DMS153 treated with DMSO at 0.1 percent for 48 hours (cell line): ENCODE results near the gene SLC35G6.
"Not testable (repeated sequence)": the region's sequence is repeated elsewhere in the genome, so short reads cannot be mapped to it uniquely, and the experiment has no call there.

Experiments
- DNase-seq: peaks from one replicate; lab custom pipeline; 2025; ENCODE audit not compliant: unreplicated experiment; lab: John Stamatoyannopoulos, UW

The SLC35G6 gene

DNA sequence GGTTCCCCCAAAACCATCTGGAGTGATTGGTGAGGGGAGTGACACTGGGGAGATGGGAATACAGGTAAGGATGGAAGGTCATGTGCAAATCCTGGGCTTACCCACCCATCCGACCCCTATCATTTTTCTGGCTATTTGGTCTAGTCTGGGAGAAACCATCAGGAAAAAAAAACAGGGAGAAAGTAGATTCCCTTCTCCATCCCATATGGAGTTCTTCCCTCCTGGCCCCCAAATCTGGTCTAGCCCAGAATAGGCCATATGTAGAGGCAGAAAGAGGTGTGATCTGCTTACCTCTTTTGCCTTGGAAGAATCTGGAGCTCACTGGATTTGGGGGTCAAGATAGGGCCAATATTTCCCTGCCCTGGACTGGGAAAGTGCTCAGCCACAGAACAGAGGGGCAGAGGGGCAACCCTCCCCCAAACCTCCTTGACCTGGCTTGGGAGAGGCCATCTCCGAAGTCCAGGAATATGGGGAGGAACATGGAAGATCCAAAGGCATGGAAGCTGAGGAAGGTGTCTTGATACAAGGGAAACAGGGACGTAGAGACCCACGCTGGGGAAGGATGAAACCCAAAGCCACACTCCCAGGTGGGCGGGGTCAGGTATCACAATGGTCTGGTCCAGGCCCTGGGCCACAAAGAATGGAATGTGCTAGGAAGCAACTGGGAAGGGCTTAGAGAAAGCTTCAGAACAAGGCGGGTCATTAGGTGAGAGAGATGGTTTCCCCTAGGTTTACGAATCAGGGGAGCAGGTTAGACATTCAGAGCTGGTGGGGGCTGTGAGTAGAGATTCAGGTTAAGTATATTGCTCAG is 20.2 kb upstream of the SLC35G6 start:
- DNase-seq = no peak

DNA sequence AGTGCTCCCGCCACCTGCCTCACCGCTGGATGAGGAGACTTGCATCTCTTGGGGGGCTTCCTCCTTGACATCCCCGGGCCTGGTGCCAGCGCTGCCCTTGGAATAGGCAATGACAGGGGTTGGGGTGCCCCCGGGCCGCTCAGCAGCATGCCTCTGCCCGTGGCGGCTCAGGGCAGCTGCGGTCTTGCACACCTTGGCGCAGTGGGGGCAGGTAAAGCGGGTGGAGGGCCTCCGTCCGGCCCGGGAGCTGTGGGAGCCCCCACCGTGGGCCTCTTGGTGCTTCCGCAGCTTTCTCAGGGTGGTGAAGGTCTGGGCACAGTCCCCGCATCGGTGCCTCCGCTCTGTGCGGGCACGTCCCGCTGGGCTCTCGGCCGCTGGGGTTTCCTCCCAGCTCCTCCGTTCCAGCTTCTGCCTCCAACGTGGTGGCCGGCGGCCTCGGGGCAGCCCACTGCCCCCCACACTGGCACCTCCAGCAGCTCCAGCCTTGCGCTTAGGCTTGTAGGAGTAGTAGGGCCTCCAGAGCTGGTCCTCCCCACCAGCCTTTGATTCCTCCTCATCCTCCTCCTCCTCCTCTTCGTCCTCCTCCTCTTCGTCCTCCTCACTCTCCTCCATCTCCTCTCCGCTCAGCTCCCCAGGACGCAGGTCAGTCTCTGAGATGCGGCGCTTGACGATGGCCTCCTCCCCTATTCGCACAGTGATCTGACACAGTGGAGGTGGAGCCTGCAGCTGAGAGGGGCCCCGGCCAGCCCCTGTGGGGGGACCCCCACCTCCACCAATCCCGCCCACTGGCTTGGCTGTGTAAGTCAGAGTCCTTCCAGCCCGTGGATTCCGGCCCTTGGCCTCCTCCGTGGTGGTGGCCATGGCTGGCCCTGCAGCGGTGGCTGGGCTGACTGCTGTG is 18.5 kb upstream of the SLC35G6 start:
- DNase-seq = no peak

DNA sequence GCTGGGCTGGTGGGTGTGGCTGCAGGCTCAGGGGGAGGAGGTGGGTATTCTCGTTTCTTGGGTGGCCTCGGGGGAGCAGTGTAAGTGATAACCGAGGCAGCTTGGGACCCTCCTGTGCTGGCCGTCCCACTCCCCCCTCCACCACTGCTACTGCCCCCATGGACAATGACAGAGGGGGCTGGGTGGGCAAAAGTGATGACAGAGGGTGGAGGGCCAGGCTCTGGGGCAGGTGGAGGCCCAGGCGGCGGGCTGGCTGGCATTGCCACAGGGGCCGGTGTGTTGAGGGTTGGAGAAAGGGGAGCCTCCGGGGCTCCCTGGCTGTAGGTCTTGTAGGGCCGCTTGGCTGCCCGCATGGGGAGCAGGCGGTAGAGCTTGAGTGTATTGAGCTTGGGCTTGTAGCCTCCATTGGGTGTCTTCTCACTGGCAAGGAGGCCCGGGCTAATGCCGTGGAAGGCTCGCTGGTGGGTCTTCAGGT is 17.8 kb upstream of the SLC35G6 start:
- DNase-seq = no peak

DNA sequence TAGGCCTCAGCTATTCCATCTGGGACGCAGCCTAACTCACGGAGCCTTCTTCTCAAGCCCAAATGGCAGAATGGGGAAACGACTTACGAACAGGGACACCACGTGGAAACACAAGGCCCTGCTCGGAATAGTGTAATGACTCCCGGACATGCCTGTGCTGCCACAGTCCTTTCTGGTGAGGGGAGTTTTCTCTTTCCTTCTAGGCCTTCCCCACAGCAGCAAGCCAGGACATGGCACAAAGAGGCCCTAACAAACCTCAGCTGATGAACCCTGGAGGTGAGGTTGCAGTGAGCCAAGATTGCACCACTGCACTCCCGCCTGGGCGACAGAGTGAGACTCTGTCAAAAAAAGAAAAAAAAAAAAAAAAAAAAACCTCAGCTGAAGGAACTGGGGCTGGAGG is 17.2 kb upstream of the SLC35G6 start:
- no peak for DNase-seq

DNA sequence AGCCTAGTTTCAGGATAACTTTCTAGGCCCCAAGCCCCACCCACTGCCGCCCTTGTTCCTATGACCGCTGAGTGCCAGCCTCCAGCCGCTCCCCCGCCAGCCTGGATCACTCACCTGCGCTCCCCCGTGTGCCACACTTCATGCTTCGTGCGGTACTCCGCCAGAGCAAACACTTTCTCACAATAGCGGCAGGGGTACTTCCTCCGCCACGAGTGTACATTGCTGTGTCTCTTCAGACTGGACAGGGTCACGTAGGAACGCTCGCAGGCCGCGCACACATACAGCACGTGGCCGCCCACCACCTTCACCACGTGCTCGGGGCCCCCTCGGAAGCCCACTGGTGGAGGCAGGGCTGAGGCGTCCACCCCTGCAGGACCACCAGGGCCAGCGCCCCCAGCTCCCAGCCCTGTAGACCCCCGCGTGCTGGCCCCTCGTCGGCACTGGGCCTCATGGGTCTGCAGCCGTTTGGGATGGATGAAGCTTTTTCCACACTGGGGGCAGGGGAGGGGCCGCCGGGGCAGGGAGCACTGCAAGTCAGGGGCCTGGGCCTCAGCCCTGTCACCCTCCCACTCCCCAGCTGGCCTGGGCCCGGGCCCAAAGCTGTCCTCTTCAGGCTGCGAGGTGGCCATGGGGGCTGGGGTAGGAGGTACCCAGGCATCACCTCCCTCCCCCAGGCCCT is 15.5 kb upstream of the SLC35G6 start:
- no peak for DNase-seq

DNA sequence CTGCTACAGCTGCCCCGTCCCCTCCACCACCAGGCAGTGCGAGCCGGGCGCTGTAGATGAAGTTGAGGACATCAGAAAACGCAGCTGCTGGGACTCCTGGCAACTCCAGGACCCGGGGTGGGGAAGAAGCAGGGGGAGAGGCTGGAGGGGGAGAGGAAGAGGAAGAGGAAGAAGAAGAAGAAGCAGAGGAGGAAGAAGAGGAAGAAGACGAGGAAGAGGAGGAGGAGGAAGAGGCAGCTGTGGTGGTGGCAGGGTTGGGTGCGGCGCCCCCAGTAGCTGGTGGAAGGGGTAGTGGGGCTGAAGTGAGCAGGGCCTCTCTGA is 15.0 kb upstream of the SLC35G6 start:
- DNase-seq = no peak

DNA sequence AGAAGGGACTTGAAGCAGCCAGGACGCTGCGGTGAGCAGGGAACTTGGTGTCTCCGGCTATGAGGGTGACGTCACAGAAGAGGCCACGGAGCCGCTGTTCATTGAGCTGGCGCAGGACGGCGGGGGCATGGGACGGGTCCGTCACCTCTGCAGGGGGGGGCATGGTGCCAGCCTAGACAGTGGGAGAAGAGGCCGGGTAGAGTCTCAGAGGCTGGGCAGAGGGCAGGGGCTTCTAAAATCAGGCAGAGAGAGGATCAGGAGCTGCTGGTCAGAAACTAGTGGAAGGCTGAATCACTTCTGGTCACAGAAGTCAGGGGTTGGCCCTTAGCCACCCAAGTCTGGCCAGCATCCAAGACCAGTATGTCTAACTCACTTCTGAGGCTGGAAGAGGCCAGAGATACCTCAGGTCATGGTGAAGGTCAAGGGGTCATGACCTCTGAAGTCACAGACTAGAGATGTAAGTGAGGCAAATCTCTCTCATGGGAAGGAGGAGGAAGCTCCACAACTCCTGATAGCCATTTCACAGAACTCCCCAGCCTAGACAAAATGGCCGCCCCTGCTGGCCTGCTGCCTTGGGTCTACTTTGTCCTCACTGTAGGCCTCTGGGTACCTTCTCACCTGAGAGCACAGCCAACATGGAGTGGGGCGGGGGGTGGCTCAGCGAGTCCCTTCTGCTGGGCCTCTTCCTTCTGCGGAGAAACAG is 14.5 kb upstream of the SLC35G6 start:
- DNase-seq = no peak

DNA sequence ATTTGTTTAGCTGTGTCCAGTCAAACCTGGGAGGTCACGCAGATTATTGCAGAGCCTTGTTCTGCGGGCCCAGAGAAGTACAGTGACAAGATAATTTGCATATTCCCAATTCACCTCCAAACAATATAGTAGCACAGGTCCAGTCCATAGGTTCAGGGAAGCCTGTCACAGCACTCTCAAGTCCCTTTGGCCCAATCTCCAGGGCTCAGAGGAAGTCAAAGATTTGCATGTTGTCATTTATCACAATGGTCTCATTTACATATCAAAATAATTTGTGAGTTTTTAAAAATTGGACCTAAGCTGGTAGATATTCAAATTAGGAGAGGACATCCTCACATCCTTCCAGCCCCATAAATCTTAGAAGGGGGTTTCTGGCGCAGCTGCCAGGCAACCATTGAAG is 13.7 kb upstream of the SLC35G6 start:
- no peak for DNase-seq

DNA sequence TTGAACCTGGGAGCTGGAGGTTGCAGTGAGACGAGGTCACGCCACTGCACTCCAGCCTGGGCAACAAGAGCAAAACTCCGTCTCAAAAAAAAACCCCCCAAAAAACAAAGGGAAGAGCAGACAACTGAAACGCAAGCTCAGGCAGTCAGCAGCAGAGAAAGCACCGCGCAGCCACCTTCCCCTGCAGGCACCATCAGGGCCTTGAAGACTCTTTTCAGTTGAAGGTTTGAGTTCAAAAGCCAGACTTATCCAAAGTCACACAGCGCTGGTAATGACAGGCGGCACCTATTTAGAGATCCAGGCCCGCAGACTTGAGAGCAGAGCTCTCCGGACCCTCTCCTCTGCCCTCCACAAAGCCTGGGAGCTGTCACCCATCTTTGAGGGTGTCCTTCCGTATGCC is 13.0 kb upstream of the SLC35G6 start:
- no peak for DNase-seq

DNA sequence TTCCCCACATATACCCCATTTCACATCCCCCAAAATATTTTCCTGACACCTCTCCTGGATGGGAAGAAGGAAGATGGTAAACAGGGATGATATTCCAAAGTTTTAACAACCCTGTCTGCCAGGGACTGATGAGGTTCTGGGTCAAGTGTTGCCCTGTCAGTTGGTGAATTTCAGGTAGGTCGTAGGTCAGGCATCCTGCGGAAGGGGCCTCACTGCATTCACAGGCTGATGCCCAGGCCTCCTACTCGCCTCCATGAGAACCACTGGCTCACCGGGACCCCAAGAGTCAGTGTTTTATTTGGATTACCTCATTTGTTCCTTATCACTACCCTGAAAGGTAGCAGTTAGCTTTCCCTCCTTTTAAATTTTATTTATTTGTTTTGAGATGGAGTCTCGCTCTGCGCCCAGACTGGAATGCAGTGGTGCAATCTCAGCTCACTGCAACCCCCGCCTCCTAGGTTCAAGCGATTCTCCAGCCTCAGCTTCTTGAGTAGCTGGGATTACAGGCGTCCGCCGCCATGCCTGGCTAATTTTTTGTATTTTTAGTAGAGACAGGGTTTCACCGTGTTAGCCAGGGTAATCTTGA is 12.3 kb upstream of the SLC35G6 start:
- no peak for DNase-seq

DNA sequence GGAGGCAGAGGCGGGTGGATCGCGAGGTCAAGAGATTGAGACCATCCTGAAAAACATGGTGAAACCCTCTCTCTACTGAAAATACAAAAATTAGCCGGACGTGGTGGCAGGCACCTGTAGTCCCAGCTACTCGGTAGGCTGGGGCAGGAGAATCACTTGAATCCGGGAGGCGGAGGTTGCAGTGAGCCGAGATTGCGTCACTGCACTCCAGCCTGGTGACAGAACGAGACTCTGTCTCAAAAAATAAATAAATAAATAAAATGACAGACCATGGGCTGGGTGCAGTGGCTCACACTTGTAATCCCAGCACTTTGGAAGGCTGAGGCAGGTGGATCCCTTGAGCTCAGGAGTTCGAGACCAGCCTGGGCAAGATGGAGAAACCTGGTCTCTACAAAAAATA is 11.4 kb upstream of the SLC35G6 start:
- DNase-seq = not testable (repeated sequence)

DNA sequence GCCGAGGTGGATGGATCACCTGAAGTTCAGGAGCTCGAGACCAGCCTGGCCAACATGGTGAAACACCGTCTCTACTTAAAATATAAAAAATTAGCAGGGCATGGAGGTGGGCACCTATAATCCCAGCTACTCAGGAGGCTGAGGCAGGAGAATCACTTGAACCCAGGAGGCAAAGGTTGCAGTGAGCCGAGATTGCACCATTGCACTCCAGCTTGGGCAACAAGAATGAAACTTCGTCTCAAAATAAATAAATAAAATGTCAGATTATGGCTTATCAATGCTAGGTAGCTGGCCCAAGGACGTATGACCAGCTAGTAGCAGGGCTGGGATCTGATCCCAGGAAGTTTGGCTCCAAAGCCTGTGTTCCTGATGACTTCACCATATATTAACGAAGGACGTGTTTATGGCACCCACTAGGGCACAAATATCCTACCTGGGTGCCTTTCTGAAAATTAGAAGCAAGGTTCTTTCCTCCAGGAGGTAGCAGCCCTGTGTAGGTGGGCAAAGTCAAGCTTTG is 10.7 kb upstream of the SLC35G6 start:
- DNase-seq = not testable (repeated sequence)

DNA sequence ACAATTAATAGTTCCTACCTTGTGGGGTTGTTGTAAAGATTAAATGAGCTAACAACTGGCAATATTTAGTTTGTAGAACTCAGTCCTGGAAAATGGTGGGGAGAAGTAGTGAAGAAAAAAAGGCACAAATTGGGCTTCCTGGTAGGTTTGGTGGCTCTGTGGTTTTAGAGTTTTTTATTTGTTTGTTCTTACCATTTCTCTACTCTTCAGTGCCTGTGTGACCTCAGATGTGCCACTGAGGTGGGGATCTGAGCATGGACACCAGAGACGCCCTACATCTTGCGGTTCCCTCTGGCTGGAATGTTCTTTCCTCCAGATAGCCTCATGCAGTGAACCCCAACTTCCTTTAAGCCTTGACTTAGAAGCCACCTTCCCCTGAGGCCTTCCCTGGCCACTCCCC is 9.5 kb upstream of the SLC35G6 start:
- no peak for DNase-seq

DNA sequence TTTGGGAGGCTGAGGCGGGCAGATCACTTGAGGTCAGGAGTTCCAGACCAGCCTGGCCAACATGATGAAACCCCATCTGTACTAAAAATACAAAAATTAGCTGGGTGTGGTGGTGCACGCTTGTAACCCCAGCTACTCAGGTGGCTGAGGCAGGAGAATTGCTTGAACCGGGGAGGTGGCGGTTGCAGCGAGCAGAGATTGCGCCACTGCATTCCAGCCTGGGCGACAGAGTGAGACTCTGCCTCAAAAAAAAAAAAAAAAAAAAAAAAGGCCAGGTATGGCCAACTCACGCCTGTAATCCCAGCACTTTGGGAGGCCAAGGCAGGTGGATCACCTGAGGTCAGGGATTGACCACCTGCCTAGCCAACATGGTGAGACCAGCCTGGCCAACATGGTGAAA is 6.5 kb upstream of the SLC35G6 start:
- not testable (repeated sequence) for DNase-seq

DNA sequence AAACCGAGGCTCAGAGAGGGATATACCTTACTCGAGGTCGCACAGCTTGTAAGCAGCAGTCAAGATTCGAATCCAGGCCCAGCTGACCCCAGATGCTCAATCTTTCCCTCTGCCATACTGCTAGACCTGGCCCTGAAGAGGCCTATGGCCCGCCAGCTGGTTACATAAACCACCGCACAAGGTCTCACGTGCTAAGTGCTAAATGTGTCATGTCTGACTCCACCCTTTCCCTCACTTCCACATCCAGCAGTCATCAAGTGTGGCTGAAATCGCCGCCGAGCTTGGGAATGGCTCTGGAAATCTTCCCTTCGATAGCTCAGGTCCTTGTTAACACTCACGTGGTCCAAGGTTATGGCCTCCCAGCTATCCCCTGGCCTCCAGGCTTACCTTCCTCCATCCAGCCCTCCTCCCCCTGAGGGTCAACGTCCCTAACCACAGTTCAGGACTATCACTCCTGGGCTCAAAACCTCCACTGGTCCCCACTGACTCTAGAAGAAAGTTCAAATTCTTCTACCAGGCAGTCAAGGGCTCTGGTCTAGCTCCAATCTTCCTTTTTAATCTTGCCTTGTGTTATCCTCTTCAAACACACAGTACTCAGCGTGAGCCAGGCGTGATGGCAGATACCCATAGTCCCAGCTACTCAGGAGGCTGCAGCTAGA is 5.4 kb upstream of the SLC35G6 start:
- DNase-seq = no peak

DNA sequence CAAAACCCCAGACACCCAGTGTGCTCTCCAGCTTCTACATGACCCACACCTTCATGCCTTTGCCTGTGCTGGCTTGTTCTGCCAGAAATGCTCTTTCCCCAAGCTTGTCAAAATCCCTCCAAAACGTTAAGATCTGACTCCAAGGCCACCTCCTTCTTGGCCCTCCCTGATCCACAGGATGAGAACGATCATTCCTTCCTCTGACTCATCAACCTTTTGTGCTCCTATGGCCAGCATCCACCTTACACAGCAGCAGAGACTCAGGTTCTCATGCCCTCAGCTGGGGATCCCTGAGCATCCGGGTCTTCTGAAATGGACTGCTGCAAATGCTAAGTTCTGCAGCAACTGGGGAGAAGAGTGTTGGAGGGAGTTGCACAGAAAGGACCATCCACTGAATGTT is 4.8 kb upstream of the SLC35G6 start:
- DNase-seq = no peak

DNA sequence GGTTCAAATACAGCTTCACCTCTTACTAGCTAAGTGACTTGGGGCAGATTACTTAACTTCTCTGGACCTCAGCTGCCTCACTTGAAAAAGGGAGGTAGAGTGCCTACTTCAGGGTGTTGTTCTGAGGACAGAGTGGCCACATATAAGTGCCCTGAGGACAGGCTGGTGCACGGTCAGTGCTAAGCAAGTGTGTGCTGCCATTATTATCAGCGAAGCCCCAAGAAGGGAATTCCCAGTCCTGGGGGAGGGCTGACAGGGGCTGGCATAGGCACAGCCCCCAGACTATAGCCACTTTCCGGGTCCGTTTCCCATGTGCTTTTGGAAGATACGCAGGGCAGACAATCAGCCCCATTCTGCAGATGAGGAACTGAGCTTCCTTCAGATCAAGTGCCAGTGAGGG is 4.3 kb upstream of the SLC35G6 start:
- no peak for DNase-seq

DNA sequence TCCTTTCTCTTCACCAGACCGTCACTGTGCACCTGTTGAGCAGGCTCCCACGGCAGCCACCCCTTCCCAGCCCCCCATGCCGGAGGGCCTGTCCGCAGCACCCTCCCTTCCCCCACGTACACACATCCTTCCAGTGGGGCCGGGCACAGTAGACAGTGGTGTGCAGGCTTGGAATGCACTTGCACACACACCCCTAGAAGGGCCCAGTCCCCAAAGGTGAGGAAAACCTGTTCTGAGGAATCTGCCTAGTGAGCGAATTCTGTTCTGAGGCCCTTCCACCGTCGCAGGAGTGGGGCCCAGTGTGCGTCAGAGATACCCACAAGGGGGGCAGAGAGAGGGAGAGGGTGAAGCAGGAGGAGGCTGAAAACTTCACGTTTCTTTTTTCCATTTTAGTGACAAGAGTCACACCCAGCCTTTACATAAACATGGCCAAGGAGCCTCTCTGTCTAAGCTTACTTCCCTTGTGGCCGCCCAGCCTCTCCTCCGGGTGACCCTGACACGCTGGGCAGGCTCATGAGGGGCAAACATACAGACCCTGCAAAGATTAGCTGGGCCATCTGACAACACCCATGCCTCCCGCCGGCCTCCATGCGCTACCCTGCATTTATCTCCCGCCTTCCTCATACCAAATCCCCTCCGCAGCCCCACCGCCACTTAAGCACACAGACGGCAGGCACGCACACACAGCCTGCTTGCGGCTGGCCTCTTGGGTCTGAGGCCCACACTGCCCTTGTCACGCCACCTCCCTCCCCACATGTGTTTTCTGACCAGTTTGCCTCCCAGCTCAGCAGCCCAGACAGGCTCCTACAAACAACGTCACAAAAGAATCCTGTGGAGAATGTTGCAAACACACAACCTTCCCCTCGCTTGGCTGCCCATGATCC is 3.6 kb upstream of the SLC35G6 start:
- DNase-seq = no peak
